LHCN-M2 (cell line): ENCODE data around the gene DBNL. TPM values are rescaled to one million over a fixed set of nuclear protein-coding genes. Genes with fewer than 3 reads are reported as not detected.

Experiments
- DNase-seq: peaks from one replicate; pipeline ENCODE4 v3.0.0-alpha.2; 2012; ENCODE audit warnings: low read depth
- total RNA-seq: library from RNA; depleted of rRNA; stranded (reverse); fragments of >200 nt; gene quantifications from 2 replicates; pipeline ENCODE4 v1.2.3, GENCODE V29; 2014; rRNA removed

The DBNL gene
- total RNA-seq, 1 experiment from 2014 or later: 226 TPM

DNA sequence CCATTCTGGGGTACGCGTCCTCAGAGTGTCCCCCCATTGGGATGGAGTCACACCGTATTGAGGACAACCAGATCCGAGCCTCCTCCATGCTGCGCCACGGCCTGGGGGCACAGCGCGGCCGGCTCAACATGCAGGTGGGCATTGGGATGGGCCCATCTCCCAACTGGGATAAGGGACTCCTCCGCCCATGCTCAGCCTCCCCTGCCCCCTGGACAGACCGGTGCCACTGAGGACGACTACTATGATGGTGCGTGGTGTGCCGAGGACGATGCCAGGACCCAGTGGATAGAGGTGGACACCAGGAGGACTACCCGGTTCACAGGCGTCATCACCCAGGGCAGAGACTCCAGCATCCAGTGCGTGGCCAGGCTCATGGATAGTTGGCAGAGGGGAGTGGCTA lies 65.5 kb downstream of the DBNL start:
- DNase-seq: no peak

DNA sequence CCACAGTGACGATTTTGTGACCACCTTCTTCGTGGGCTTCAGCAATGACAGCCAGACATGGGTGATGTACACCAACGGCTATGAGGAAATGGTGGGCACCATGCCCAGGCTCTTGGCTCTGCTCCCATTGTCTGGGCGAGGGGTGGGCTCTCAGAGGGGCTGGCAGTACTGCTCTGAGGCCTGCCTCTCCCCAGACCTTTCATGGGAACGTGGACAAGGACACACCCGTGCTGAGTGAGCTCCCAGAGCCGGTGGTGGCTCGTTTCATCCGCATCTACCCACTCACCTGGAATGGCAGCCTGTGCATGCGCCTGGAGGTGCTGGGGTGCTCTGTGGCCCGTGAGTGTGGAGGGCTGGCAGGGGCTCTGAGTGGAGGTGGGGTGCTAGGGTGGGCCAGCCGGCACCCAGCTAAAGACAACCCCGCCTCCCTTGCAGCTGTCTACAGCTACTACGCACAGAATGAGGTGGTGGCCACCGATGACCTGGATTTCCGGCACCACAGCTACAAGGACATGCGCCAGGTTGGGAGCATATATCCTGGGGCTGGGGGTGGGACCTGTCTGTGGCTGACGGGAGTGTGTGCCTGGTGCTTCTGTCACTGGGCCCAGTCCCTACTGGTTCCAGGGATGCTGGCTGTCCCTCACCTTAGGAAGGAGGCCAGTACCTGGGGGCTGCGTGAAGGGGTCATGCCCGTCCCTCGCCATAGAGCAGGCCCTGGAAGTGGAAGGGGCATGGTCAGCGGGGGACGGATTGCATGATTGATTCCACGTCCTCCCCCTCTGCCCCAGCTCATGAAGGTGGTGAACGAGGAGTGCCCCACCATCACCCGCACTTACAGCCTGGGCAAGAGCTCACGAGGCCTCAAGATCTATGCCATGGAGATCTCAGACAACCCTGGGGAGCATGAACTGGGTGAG lies 66.5 kb downstream of the DBNL start:
- DNase-seq: no peak

Other genes with a start within 250 kb of the DBNL start
- gene MRPS24, start 175.2 kb upstream of the DBNL start, total RNA-seq: 153 and 156 TPM in 2 replicates
- gene URGCP, start 138.1 kb upstream of the DBNL start, total RNA-seq: 30.8 and 32.0 TPM in 2 replicates
- gene UBE2D4, start 118.3 kb upstream of the DBNL start, total RNA-seq: 16.2 and 22.2 TPM in 2 replicates
- not detected in 2 replicates for gene SPDYE1, start 46.8 kb upstream of the DBNL start, total RNA-seq
- gene PGAM2, start 20.9 kb downstream of the DBNL start, total RNA-seq: not detected in 2 replicates
- gene POLM, start 37.8 kb downstream of the DBNL start, total RNA-seq: 18.4 and 19.4 TPM in 2 replicates
- not detected in 2 replicates for gene AEBP1, start 59.6 kb downstream of the DBNL start, total RNA-seq
- gene POLD2, start 78.8 kb downstream of the DBNL start, total RNA-seq: 193 and 201 TPM in 2 replicates
- not detected in 2 replicates for gene MYL7, start 96.6 kb downstream of the DBNL start, total RNA-seq
- gene GCK, start 144.7 kb downstream of the DBNL start, total RNA-seq: not detected in 2 replicates
- gene YKT6, start 156.3 kb downstream of the DBNL start, total RNA-seq: 136 TPM in 2 replicates